Mesothelial cell of epicardium (in vitro differentiated cells): Measurements from ENCODE around the gene STOML1. TPM values are rescaled to one million over a fixed set of nuclear protein-coding genes. Genes with fewer than 3 reads are reported as not detected.

ENCODE experiments used
- DNase-seq, 2 experiments: peaks; one replicate each; pipeline ENCODE4 v3.0.0; 2021; ENCODE audit warnings: low spot score in 2 of 2; ENCODE audit not compliant: unreplicated experiment in 2 of 2
- H3K27ac Mint-ChIP-seq: 2 replicates; pipeline ENCODE4 v1.8.0; 2021; ENCODE audit warnings: mixed read lengths
- H3K27me3 Mint-ChIP-seq: 2 replicates; pipeline ENCODE4 v1.8.0; 2021; ENCODE audit warnings: low read depth, mixed read lengths
- H3K36me3 Mint-ChIP-seq: 2 replicates; pipeline ENCODE4 v1.8.0; 2021; ENCODE audit warnings: mixed read lengths
- H3K4me1 Mint-ChIP-seq: 2 replicates; pipeline ENCODE4 v1.8.0; 2021; ENCODE audit warnings: mixed read lengths
- H3K4me3 Mint-ChIP-seq: 2 replicates; pipeline ENCODE4 v1.8.0; 2021; ENCODE audit warnings: mild to moderate bottlenecking, moderate library complexity, mixed read lengths
- H3K9me3 Mint-ChIP-seq: 2 replicates; pipeline ENCODE4 v1.8.0; 2021; ENCODE audit warnings: mixed read lengths
- total RNA-seq: library from RNA; stranded (reverse); gene quantifications from 3 replicates; pipeline ENCODE4 v1.2.1, GENCODE V29; 2021
- TF ChIP-seq, protein P1 (sequence below): fragments of 200-600 bp; sonication (generic); IDR thresholded peaks from one replicate; pipeline ENCODE4 v1.5.0; 2021; ENCODE audit warnings: antibody characterized with exemption; ENCODE audit not compliant: unreplicated experiment

STOML1 gene
- total RNA-seq, 1 donor from 2014 or later, result 11.9 TPM

DNA sequence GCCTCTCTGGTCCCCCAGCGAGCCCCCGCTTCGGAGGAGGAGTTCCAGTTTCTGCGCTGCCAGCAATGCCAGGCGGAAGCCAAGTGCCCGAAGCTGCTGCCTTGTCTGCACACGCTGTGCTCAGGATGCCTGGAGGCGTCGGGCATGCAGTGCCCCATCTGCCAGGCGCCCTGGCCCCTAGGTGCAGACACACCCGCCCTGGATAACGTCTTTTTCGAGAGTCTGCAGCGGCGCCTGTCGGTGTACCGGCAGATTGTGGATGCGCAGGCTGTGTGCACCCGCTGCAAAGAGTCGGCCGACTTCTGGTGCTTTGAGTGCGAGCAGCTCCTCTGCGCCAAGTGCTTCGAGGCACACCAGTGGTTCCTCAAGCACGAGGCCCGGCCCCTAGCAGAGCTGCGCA, 5.9 kb upstream of the STOML1 start:
- H3K27ac Mint-ChIP-seq, result no peak overlapping the region
- H3K4me3 Mint-ChIP-seq, result no peak overlapping the region
- no peak for DNase-seq
- peaks cover 5% of the 10 kb centered on the region for H3K36me3 Mint-ChIP-seq
- H3K4me1 Mint-ChIP-seq, result peaks cover 29% of the 10 kb centered on the region
- H3K9me3 Mint-ChIP-seq, result no peaks in the 10 kb centered on the region
- TF ChIP-seq, protein P1, sequence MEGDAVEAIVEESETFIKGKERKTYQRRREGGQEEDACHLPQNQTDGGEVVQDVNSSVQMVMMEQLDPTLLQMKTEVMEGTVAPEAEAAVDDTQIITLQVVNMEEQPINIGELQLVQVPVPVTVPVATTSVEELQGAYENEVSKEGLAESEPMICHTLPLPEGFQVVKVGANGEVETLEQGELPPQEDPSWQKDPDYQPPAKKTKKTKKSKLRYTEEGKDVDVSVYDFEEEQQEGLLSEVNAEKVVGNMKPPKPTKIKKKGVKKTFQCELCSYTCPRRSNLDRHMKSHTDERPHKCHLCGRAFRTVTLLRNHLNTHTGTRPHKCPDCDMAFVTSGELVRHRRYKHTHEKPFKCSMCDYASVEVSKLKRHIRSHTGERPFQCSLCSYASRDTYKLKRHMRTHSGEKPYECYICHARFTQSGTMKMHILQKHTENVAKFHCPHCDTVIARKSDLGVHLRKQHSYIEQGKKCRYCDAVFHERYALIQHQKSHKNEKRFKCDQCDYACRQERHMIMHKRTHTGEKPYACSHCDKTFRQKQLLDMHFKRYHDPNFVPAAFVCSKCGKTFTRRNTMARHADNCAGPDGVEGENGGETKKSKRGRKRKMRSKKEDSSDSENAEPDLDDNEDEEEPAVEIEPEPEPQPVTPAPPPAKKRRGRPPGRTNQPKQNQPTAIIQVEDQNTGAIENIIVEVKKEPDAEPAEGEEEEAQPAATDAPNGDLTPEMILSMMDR, result no peak
- no peaks in the 10 kb centered on the region for H3K27me3 Mint-ChIP-seq

DNA sequence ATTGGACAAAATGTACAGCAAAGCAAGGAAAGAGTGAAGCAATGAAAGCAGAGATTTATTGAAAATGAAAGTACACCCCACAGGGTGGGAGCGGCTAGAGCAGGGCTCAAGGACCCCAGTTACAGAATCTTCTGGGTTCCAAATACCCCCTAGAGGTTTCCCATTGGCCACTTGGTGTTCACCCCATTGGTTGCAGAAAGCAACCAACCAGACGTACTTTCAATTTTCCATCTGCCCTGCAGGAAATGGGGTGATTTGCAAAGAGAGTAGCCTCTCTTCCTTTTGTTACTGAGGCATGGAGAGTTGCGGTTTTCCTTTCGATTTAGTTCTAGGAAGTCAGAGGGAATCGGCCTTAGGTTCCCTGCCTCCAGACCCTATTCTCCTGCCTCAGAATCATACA, 4.8 kb upstream of the STOML1 start:
- TF ChIP-seq, protein P1, result no peak
- no peaks in the 10 kb centered on the region for H3K27me3 Mint-ChIP-seq
- peak overlapping the region; percentile 31 for H3K27ac Mint-ChIP-seq
- peaks cover 2% of the 10 kb centered on the region for H3K36me3 Mint-ChIP-seq
- peak overlapping the region; percentile 9 for H3K4me3 Mint-ChIP-seq
- H3K4me1 Mint-ChIP-seq, result peaks cover 32% of the 10 kb centered on the region
- H3K9me3 Mint-ChIP-seq, result no peaks in the 10 kb centered on the region
- DNase-seq, result no peak

DNA sequence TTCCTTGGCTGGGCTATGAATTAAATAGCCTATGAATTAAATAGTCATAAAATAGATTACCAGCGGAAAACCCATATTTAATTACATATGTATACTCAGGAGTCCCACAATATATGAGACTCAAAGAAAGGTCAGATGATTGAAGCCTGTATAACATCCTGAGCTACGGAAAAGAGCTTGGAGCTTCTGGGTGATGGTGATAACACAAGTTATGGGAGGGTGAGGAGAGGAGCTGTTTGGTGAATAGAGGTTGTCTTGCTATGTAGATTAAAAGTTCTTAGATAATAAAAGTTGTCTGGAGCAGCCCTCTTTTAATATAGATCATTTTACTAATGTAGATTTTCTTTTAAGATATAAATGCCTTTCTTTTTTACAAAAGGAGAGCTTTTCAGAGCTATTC, 4.2 kb upstream of the STOML1 start:
- Mint-ChIP-seq H3K4me3 (peak overlapping the region; percentile 89), H3K9me3 (no peaks in the 10 kb centered on the region), H3K4me1 (peaks cover 34% of the 10 kb centered on the region), H3K27me3 (no peaks in the 10 kb centered on the region), H3K36me3 (peaks cover 2% of the 10 kb centered on the region), H3K27ac (peak overlapping the region; percentile 56)
- DNase-seq, result no peak
- TF ChIP-seq, protein P1, result no peak

DNA sequence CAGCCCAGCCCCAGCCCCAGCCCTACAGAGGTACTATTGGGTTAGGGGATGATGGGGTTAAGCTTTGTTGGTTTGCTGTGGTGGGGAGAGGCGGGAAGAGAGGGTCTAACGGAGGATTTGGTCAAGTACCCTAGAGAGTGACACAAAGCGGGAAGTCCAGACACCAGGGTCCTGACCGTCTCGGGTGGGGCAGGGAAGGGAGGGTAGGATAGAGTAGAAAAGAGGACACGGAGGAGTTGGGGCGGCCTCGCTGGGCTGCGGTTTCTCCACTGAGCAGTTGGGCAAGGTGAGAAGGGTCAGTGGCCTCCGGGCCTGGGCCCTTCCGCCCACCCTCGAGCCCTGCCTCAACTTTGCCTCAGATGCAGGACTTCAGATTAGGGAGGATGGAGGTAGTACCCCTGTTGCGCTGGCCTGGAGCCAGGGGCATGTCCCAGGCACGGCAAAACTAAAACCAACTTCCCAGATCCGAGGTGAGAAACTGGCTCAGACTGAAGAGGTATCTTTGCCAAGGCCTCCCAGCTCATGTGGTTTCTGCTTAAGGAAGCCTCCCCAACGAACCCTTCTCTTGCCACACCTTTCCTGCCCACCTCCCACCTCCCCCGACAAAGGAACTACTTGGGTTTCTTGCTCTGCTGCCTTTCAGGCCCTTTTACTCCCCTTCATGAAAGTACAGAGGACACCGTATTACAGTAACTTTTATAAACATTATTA, 3.0 kb upstream of the STOML1 start:
- Mint-ChIP-seq H3K9me3 (no peaks in the 10 kb centered on the region), H3K4me3 (peak overlapping the region; percentile 89), H3K4me1 (peaks cover 36% of the 10 kb centered on the region), H3K36me3 (peaks cover 2% of the 10 kb centered on the region), H3K27ac (peak overlapping the region; percentile 85), H3K27me3 (no peaks in the 10 kb centered on the region)
- TF ChIP-seq, protein P1, result no peak
- DNase-seq, result no peak

DNA sequence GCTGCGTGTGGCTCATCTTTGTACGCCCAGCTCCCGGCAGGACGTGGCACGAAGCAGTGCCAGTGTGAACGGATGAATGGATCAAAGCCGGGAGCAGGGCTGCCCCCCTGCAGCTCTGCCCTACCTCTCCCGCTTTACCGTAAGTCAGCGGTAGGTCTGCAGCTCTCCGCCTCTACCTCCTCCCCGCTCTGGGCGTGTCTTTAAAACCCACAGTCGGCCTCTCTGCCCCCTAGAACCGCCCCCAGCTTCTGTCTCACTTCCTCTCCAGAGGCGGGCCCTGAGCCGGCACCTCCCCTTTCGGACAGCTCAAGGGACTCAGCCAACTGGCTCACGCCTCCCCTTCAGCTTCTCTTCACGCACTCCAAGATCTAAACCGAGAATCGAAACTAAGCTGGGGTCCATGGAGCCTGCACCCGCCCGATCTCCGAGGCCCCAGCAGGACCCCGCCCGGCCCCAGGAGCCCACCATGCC, 2.4 kb upstream of the STOML1 start, which contains the start of gene PML:
PML (plus strand) TSS at position 304 of the 471 bp plus-strand sequence; CDS start at position 401, 97 bp downstream.
- peak; percentile 83 to 85 for DNase-seq
- peaks cover 2% of the 10 kb centered on the region for H3K36me3 Mint-ChIP-seq
- TF ChIP-seq, protein P1, result no peak
- H3K4me1 Mint-ChIP-seq, result peaks cover 36% of the 10 kb centered on the region
- no peaks in the 10 kb centered on the region for H3K9me3 Mint-ChIP-seq
- peak within 1 kb of the TSS; percentile 85 for H3K27ac Mint-ChIP-seq
- peak within 1 kb of the TSS; percentile 89 for H3K4me3 Mint-ChIP-seq
- no peaks in the 10 kb centered on the region for H3K27me3 Mint-ChIP-seq
